HepG2 (cell line): ENCODE measurements around the gene STK36. TPM values are rescaled to one million over a fixed set of nuclear protein-coding genes. Genes with fewer than 3 reads are reported as not detected.

Experiments used
- ATAC-seq: fragments of 200-7000 bp; cut with Tn5 transposase; 3 replicates; pipeline ENCODE4 v1.9.1; 2020; ENCODE audit warnings: mild to moderate bottlenecking, moderate library complexity
- BruUV-seq: library from RNA; stranded (reverse); fragments of 400-500 nt; replicated peaks from 2 replicates; lab custom pipeline; 2021; lab: Mats Ljungman, UMichigan
- CTCF ChIA-PET: fragments of 300-600 bp; formaldehyde crosslinking; extraction: SDS; loops from one replicate; lab custom pipeline; 2021; ENCODE audit warnings: low total read pairs, inconsistent platforms, low intra/inter-chr PET ratio; lab: Yijun Ruan, JAX
- POLR2A ChIA-PET: fragments of 350-600 bp; sonication (Branson Sonifier 250); formaldehyde crosslinking; loops from one replicate; lab custom pipeline; 2020; ENCODE audit warnings: antibody characterized with exemption, inconsistent platforms; lab: Yijun Ruan, JAX
- DNase-seq: peaks from one replicate; pipeline ENCODE4 v3.0.0-alpha.2; 2015; ENCODE audit warnings: low spot score
- FAIRE-seq: peaks from 3 replicates; lab custom pipeline; 2011; peaks lifted over from hg19 to GRCh38; lab: Jason Lieb, UNC
- H2AFZ ChIP-seq: one replicate; pipeline ENCODE4 v1.6.1; 2011; ENCODE audit warnings: low read length, inconsistent platforms
- H3K27ac ChIP-seq: fragments of 300-600 bp; 3 replicates; pipeline ENCODE4 v1.8.0; 2011; ENCODE audit warnings: mixed run types, mild to moderate bottlenecking, mixed read lengths, low read length, inconsistent platforms; ENCODE audit not compliant: insufficient read depth; ENCODE audit errors: extremely low read length
- H3K27me3 ChIP-seq, 2 experiments: fragments of 200-600 bp in 1 of 2; 2 replicates in 1 of 2; 3 replicates in 1 of 2; pipeline versions ENCODE4 v1.6.0 to v1.8.0; 2011; ENCODE audit warnings: low read length in 2 of 2, mild to moderate bottlenecking in 2 of 2, moderate library complexity in 2 of 2, inconsistent platforms in 1 of 2; ENCODE audit not compliant: insufficient read depth in 2 of 2, control insufficient read depth in 1 of 2
- H3K36me3 ChIP-seq, 2 experiments: fragments of 200-600 bp in 1 of 2; replicated peaks in 1 of 2; 2 replicates in 1 of 2; 3 replicates in 1 of 2; pipeline versions ENCODE4 v1.5.1 to v1.8.0; 2011; ENCODE audit warnings: low read length in 2 of 2, inconsistent platforms in 1 of 2; ENCODE audit not compliant: insufficient read depth in 2 of 2, control insufficient read depth in 1 of 2
- H3K4me1 ChIP-seq: 2 replicates; pipeline ENCODE4 v1.5.1; 2012; ENCODE audit warnings: low read length, inconsistent platforms; ENCODE audit not compliant: insufficient read depth
- H3K4me2 ChIP-seq: 2 replicates; pipeline ENCODE4 v1.6.0; 2011; ENCODE audit warnings: low read depth, low read length, inconsistent platforms
- H3K4me3 ChIP-seq, 3 experiments: fragments of 200-600 bp in 1 of 3; sonication (generic), shearing (Covaris generic) in 1 of 3; replicated peaks in 1 of 3; 2 replicates each; pipeline ENCODE4 v1.5.1; 2011 to 2016; ENCODE audit warnings: low read length in 3 of 3, inconsistent platforms in 2 of 3, low read depth in 2 of 3, mild to moderate bottlenecking in 2 of 3, control low read depth in 1 of 3, mixed read lengths in 1 of 3; ENCODE audit not compliant: insufficient read depth in 1 of 3
- H3K79me2 ChIP-seq: one replicate; pipeline ENCODE4 v1.6.1; 2011; ENCODE audit warnings: low read length, inconsistent platforms; ENCODE audit not compliant: insufficient read depth
- H3K9ac ChIP-seq: 2 replicates; pipeline ENCODE4 v1.6.0; 2011; ENCODE audit warnings: mild to moderate bottlenecking, low read depth, low read length, inconsistent platforms; ENCODE audit not compliant: insufficient read depth
- H3K9me3 ChIP-seq: 2 replicates; pipeline ENCODE4 v1.5.1; 2012; ENCODE audit warnings: mild to moderate bottlenecking, low read length
- H4K20me1 ChIP-seq: 2 replicates; pipeline ENCODE4 v1.6.0; 2011; ENCODE audit warnings: inconsistent platforms, mild to moderate bottlenecking, low read length, moderate library complexity; ENCODE audit not compliant: insufficient read depth
- BORCS8-MEF2B ChIP-seq: sonication (generic); formaldehyde crosslinking; IDR thresholded peaks from 2 replicates; pipeline ENCODE4 v1.8.0; 2022; ENCODE audit warnings: mild to moderate bottlenecking, missing genetic modification reagents
- MAFK ChIP-seq, 2 experiments: IDR thresholded peaks in 1 of 2; conservative IDR thresholded peaks in 1 of 2; 2 replicates each; pipeline ENCODE4 v1.6.1; 2011; ENCODE audit warnings: improper control_type of control experiment in 2 of 2, low read length in 2 of 2
- MATR3 ChIP-seq: sonication (generic); formaldehyde crosslinking; IDR thresholded peaks from 2 replicates; pipeline ENCODE4 v1.4.0; 2020; ENCODE audit warnings: missing genetic modification reagents
- MBNL3 ChIP-seq: fragments of 250-450 bp; sonication (Bioruptor Pico); conservative IDR thresholded peaks from 2 replicates; pipeline ENCODE4 v1.8.0; 2022; ENCODE audit warnings: mild to moderate bottlenecking, inconsistent platforms
- NR3C1 ChIP-seq: sonication (generic); formaldehyde crosslinking; IDR thresholded peaks from 2 replicates; pipeline ENCODE4 v1.4.0; 2020; ENCODE audit warnings: missing genetic modification reagents
- REXO4 ChIP-seq: sonication (generic); formaldehyde crosslinking; IDR thresholded peaks from 2 replicates; pipeline ENCODE4 v1.8.0; 2022; ENCODE audit warnings: missing genetic modification reagents, mild to moderate bottlenecking, borderline replicate concordance
- SKI ChIP-seq: fragments of 450-650 bp; IDR thresholded peaks from one replicate; pipeline ENCODE4 v1.6.1; 2018; ENCODE audit warnings: mild to moderate bottlenecking; ENCODE audit not compliant: partially characterized antibody
- ZNF614 ChIP-seq: IDR thresholded peaks from 2 replicates; pipeline ENCODE4 v1.6.1; 2018; ENCODE audit warnings: missing biosample characterization, missing genetic modification reagents, inconsistent platforms, borderline replicate concordance
- ZNF703 ChIP-seq: sonication (generic); formaldehyde crosslinking; IDR thresholded peaks from 2 replicates; pipeline ENCODE4 v1.5.1; 2020; ENCODE audit warnings: missing genetic modification reagents, mild to moderate bottlenecking, moderate library complexity, borderline replicate concordance
- WGBS: methylation state at CpG from one replicate; pipeline ENCODE4 v1.1.6; 2017; ENCODE audit warnings: low lambda C conversion rate; 5-methylcytosine and 5-hydroxymethylcytosine counted together
- in situ Hi-C: cut with HindIII; loops from 2 replicates; pipeline ENCODE4 v1.10.0; 2017; ENCODE audit warnings: low pct_unique_long_range_greater_than_20kb; ENCODE audit not compliant: extremely low pct_ligation_motif_present
- intact Hi-C: fragments of 100-400 bp; cut with micrococcal nuclease; formaldehyde crosslinking; loops from one replicate; pipeline ENCODE4 v1.10.0; 2022; ENCODE audit not compliant: unreplicated experiment
- polyA plus RNA-seq, 8 experiments: library from polyadenylated mRNA; depleted of rRNA in 3 of 8; stranded (reverse) in 7 of 8; unstranded in 1 of 8; fragments of >200 nt; fragmentation: Illumina TruSeq in 4 of 8; extraction: Trizol in 4 of 8; gene quantifications; 2 replicates each; pipeline versions ENCODE4 v1.2.1 to v1.2.3, GENCODE V29; 2011 to 2016; ENCODE audit warnings: low read depth in 4 of 8, missing spikeins in 1 of 8, mixed read lengths in 1 of 8; ENCODE audit not compliant: insufficient read depth in 1 of 8
- total RNA-seq, 5 experiments: library from RNA; depleted of rRNA; stranded (reverse); fragments of >200 nt; fragmentation: Illumina TruSeq; extraction: Trizol; gene quantifications; 2 replicates each; pipeline ENCODE4 v1.2.3, GENCODE V29; 2016; ENCODE audit warnings: low read depth in 1 of 5
- TF ChIP-seq, protein P1 (sequence below): sonication (generic); formaldehyde crosslinking; IDR thresholded peaks from 2 replicates; pipeline ENCODE4 v1.9.0; 2022; ENCODE audit warnings: low read depth, missing genetic modification reagents
- TF ChIP-seq, protein P2 (sequence below): sonication (generic); formaldehyde crosslinking; IDR thresholded peaks from 2 replicates; pipeline ENCODE4 v1.4.0; 2020; ENCODE audit warnings: missing genetic modification reagents
- TF ChIP-seq, protein P3 (sequence below): sonication (generic); formaldehyde crosslinking; conservative IDR thresholded peaks from 2 replicates; pipeline ENCODE4 v1.4.0; 2020; ENCODE audit warnings: mild to moderate bottlenecking, missing genetic modification reagents, moderate library complexity
- TF ChIP-seq, protein P4 (sequence below): sonication (generic); formaldehyde crosslinking; IDR thresholded peaks from 2 replicates; pipeline ENCODE4 v1.5.0; 2020; ENCODE audit warnings: mild to moderate bottlenecking, missing genetic modification reagents

The STK36 gene
- total and polyA plus RNA-seq, 2 of the 13 experiments (the other 11 are each of a cell fraction or from before 2014, with no cell fraction given): 45.9 to 83.5 TPM

DNA sequence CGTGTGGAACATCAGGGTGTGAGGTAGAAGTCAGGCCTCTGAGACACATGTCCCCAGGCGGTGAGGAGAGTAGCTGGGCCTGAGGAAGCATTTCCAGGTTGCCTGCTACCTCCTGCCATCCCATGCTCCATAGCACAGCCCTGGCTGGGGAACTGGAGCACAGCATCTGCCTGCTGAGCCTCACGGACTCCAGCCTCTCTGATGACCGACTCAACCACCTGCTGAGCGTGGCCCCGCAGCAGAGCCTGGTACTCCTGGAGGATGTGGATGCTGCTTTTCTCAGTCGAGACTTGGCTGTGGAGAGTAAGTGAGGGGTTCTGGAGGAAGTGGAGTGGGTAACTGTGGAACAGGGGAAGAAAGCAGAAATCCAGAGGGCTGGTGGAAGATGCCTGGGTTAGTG lies 9.5 kb upstream of the STK36 start (continued):
- TF ChIP-seq REXO4 (no peak), MBNL3 (CRISPR knock-in tag) (no peak), MAFK (conservative IDR thresholded peaks at IDR 0.05 in 1 of 2, IDR thresholded peaks at IDR 0.05 in 1 of 2; ENCODE audit: low read length in 2 of 2) (no peak), ZNF703 (CRISPR knock-in tag) (no peak), NR3C1 (CRISPR knock-in tag) (no peak)
- TF ChIP-seq, protein P1, sequence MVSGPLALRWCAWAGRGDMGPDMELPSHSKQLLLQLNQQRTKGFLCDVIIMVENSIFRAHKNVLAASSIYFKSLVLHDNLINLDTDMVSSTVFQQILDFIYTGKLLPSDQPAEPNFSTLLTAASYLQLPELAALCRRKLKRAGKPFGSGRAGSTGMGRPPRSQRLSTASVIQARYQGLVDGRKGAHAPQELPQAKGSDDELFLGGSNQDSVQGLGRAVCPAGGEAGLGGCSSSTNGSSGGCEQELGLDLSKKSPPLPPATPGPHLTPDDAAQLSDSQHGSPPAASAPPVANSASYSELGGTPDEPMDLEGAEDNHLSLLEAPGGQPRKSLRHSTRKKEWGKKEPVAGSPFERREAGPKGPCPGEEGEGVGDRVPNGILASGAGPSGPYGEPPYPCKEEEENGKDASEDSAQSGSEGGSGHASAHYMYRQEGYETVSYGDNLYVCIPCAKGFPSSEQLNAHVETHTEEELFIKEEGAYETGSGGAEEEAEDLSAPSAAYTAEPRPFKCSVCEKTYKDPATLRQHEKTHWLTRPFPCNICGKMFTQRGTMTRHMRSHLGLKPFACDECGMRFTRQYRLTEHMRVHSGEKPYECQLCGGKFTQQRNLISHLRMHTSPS (CRISPR knock-in tag): no peak

DNA sequence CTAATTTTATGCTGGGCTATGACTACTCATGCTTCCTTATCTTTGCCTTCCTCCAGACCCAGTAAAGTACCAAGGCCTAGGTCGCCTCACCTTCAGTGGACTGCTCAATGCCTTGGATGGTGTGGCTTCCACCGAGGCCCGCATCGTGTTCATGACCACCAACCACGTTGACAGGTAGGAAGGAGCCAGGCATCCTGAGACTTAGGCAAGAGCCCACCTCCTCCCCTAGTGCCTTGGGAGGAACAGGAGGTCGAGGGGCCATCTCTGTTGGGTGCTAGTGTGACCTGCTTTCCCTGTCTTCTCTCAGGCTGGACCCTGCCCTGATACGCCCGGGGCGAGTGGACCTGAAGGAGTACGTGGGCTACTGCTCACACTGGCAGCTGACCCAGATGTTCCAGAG lies 9.1 kb upstream of the STK36 start:
- Histone ChIP-seq H3K4me2 (no peak overlapping the region), H2AFZ (no peak overlapping the region), H3K27me3 (no peaks in the 10 kb centered on the region; a peak in 1 of 5 replicates), H3K4me1 (peaks cover 21% of the 10 kb centered on the region), H3K9ac (no peak overlapping the region), H3K36me3 (peaks cover 31 to 59% of the 10 kb centered on the region in 2 experiments), H3K9me3 (no peaks in the 10 kb centered on the region), H3K79me2 (peaks cover 19% of the 10 kb centered on the region), H4K20me1 (no peaks in the 10 kb centered on the region), H3K4me3 (no peak overlapping the region), H3K27ac (no peak overlapping the region)
- ChIA-PET POLR2A (interaction anchor here (1.7 kb wide), 1 partner anchor 9 kb away, joined by 6 read pairs; the partner anchor contains the start of genes RNF25 and STK36), CTCF (no interaction called here)
- no peak for DNase-seq
- no peak for FAIRE-seq
- in situ Hi-C loops (no loop called here), intact Hi-C loops (no loop called here)
- WGBS: 89% methylated on average over 10 of the region's 10 CpGs
- no TSS peak for BruUV-seq
- ATAC-seq: no peak
- TF ChIP-seq BORCS8-MEF2B (CRISPR knock-in tag) (no peak), MATR3 (CRISPR knock-in tag) (no peak), ZNF614 (CRISPR knock-in tag) (no peak), SKI (no peak)
- TF ChIP-seq, protein P2, sequence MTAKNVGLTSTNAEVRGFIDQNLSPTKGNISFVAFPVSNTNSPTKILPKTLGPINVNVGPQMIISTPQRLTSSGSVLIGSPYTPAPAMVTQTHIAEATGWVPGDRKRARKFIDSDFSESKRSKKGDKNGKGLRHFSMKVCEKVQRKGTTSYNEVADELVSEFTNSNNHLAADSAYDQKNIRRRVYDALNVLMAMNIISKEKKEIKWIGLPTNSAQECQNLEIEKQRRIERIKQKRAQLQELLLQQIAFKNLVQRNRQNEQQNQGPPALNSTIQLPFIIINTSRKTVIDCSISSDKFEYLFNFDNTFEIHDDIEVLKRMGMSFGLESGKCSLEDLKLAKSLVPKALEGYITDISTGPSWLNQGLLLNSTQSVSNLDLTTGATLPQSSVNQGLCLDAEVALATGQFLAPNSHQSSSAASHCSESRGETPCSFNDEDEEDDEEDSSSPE: no peak
- TF ChIP-seq, protein P3, sequence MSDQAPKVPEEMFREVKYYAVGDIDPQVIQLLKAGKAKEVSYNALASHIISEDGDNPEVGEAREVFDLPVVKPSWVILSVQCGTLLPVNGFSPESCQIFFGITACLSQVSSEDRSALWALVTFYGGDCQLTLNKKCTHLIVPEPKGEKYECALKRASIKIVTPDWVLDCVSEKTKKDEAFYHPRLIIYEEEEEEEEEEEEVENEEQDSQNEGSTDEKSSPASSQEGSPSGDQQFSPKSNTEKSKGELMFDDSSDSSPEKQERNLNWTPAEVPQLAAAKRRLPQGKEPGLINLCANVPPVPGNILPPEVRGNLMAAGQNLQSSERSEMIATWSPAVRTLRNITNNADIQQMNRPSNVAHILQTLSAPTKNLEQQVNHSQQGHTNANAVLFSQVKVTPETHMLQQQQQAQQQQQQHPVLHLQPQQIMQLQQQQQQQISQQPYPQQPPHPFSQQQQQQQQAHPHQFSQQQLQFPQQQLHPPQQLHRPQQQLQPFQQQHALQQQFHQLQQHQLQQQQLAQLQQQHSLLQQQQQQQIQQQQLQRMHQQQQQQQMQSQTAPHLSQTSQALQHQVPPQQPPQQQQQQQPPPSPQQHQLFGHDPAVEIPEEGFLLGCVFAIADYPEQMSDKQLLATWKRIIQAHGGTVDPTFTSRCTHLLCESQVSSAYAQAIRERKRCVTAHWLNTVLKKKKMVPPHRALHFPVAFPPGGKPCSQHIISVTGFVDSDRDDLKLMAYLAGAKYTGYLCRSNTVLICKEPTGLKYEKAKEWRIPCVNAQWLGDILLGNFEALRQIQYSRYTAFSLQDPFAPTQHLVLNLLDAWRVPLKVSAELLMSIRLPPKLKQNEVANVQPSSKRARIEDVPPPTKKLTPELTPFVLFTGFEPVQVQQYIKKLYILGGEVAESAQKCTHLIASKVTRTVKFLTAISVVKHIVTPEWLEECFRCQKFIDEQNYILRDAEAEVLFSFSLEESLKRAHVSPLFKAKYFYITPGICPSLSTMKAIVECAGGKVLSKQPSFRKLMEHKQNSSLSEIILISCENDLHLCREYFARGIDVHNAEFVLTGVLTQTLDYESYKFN: no peak
- TF ChIP-seq, protein P4, sequence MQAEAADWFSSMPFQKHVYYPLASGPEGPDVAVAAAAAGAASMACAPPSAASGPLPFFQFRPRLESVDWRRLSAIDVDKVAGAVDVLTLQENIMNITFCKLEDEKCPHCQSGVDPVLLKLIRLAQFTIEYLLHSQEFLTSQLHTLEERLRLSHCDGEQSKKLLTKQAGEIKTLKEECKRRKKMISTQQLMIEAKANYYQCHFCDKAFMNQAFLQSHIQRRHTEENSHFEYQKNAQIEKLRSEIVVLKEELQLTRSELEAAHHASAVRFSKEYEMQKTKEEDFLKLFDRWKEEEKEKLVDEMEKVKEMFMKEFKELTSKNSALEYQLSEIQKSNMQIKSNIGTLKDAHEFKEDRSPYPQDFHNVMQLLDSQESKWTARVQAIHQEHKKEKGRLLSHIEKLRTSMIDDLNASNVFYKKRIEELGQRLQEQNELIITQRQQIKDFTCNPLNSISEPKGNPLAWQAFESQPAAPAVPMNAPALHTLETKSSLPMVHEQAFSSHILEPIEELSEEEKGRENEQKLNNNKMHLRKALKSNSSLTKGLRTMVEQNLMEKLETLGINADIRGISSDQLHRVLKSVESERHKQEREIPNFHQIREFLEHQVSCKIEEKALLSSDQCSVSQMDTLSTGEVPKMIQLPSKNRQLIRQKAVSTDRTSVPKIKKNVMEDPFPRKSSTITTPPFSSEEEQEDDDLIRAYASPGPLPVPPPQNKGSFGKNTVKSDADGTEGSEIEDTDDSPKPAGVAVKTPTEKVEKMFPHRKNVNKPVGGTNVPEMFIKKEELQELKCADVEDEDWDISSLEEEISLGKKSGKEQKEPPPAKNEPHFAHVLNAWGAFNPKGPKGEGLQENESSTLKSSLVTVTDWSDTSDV (CRISPR knock-in tag): no peak
